OCI-M1 (cell line): ENCODE results near the gene CD99L2.
"Not testable (repeated sequence)": the region's sequence is repeated elsewhere in the genome, so short reads cannot be mapped to it uniquely, and the experiment has no call there.

Experiments used
- DNase-seq: peaks from one replicate; lab custom pipeline; 2025; lab: John Stamatoyannopoulos, UW

CD99L2 gene

DNA sequence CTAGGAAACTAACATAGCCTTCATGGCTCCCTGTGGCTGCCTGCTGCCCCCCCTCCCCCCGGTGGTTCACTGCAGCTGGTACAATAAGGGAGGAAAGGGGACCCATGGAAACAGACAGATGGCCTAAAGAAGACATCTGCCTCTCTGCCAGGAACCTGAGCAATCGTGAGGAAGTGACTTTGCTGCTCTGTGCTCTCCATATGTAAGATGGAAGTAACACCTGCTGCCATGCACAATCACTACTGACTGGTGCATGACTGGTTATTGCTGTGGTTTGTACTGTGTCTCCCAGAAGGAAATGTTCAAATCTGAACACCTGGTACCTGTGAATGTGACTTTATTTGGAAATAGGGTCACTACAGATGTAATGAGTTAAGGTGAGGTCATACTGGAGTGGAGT is 43.6 kb downstream of the CD99L2 start:
- DNase-seq: no peak

DNA sequence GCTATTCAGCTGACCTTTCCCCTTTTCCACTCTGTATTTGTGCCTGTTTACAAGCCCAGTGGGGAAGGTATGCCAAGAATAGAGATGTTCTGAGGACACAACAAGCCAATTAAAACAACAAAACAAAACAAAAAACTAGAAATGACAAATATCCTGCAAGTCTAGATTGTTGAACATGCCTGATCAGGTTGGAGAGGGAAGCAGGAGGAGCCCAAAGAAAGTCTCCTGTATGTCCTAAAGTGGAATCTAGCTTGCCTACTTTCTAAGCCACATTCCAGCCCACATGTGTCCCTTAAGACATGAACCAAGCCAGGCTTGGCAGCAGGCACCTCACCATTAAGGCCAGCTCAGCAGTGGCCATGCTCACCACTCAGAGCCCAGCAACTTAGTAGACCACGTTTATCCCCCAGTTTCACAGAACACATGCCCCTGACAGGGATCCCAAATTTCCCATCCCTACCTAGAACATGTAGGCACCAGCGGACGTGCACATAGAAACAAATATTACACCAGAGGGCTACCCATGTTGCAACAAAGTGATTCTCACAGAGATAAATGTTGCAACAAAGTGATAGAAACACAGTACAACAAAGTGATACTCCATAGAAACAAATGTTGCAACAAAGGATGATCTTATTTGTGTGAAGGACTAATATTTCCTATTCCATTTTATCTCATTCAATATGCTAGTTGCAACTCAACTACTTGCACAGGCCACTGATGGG is 48.3 kb downstream of the CD99L2 start:
- no peak for DNase-seq

DNA sequence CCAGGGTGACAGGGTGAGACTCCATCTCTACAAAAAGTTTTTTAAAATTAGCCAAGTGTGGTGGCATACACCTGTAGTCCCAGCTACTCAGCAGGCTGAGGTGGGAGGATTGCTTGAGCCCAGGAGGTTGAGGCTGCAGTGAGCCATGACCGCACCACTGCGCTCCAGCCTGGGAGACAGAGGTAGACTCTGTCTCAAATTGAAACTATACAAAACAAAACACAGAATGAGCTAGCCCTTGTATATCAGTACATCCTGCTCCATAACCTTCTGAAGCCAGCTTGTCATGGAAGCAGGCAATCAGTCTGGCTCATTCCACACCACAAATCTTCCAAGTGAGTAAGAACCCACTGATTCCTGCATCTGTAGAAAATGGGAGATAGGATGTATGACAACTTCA is 49.0 kb downstream of the CD99L2 start:
- no peak for DNase-seq

DNA sequence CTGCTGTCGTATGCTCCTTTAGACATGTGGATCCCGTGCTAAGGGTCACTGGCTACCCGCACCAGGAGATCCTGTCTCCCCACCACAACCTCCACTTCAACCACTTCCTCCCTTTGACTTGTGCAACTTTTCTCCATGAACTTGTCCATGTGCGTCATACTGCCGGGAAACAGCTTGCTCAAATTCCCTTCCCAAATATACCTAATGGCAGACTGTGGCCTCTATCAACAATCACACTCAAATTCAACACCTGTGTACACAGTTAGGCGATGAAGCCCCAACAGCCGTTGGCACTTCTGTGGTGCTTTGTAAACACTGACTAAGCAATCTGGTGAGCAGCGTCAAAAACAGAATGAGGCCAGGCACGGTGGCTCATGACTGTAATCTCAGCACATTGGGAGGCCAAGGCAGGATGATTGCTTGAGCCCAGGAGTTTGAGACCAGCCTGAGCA is 49.5 kb downstream of the CD99L2 start:
- DNase-seq: peak; percentile 84

DNA sequence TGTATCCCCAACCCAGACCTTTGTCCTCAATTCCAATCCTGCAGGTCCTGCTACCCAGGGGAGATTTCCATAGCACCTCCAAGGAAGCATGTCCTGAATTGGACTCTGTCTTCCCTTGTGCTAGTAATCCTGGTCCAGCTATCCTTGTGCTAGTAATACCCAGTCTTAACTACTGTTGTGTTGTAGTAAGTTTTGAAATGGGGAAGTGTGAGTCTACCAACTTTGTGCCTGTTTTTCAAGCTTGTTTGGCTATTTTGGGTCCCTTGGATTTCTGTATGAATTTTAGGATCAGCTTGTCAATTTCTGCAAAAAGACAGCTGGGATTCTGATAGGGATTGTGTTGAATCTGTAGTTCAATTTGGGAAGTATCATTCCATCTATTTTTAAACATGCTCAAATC is 51.4 kb downstream of the CD99L2 start:
- no peak for DNase-seq

DNA sequence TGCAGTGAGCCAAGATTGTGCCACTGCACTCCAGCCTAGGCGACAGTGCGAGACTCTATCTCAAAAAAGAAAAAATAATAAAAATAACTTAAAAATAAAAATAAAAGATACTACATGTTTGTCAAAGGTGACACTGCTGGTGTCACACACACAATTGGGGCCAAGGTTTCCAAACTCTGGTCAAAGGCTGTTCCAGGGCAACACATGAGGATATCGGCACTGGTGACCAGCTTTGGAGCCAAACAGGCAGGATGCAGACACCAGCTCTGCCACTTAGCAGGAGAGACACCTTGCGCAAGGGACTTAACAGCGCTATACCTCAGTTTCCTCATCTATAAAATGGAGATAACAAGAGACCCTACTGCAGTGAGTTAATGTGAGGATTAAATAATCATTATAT is 52.3 kb downstream of the CD99L2 start:
- no peak for DNase-seq

DNA sequence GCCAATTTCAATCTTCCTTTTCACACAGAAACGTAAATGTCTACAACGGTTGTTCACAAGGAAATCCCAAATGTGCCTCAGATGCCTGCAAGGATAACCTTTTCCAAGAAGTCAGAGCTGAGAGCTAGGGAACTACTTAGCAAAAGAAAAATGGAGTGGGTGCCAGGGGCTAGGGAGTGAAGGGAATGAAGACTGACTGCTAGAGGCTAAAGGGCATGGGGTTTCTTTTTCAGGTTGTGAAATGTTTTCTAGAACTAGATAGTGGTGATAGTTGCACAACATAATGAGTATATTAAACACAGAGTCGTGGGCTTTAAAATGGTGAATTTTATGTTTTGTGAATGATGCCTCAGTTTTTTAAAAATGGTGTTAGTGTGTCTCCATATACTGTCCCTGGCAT is 53.4 kb downstream of the CD99L2 start:
- peak; percentile 19 for DNase-seq

DNA sequence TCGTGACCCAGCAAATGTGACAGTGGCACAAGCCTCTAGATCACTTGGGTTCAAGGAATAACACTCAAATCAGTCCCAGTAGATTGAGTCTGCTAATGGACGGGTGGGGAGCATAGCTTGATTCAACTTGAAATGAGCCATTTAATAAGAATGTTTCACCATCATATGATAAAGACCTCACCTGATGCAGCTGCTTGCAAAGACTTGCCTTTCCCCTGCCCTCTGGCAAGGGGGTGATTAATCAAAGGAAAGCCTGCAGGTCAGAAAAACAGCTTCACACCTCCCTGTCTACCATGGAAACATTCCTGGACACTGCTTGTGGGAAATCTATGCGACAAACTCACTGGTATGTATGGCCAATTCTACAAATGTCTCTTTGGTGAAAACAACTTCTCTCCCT is 54.5 kb downstream of the CD99L2 start:
- DNase-seq: no peak

DNA sequence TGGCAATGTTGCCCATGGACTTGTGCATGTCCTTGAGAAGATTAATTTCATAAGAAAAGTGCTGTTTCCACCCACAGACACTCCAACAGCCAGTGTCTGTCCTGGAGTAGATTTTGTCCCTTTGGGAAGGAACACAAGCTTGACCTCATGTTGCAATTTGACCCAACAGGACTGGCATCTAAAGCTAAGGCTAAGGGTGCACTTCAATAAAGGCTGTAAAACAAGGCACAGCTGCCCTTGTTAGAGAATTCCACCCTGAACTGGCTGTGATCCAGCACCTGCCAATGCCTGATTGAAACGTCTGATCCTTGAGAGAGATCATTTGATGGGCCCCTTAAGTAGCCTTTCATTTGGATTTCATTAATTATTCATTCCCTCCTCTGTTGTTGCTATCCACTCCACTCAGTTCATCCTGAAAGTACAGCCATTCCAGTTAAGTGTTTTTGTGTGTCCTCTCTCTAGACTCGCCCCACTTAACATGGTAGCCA is 56.2 kb downstream of the CD99L2 start:
- no peak for DNase-seq

DNA sequence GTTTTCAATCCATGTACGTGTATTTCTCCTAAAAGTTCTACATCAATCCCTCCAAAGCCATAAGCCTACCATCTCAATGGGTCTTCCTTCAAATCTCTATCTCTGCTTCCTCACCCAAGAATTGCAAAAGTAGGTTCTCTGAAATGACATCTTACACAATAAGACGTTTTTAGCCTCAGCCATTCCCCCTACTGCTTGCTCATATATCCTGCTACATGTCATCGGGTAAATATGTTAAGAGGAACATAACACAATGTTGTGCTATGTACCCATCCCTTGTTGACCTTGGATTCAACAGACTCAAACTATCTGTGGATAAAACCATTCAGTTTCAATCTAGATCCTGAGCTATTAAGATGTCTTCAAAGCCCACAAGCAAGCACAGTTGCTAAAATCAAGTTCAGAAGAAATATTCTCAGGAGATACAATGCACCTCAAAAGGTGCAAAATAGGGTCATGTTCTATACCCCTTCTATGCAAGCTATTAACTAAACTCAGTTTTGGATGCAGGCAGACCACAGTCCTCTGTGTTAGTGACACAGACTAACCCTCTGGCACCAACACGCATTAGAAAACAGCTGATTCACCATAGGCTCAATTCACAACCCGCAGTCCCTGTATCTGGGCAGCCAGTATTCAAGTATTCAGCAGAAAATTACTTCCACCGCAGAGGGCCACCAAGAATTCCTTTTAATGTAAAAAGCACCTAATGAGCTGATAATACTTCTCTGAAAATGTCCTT is 56.8 kb downstream of the CD99L2 start:
- peak; percentile 51 for DNase-seq

DNA sequence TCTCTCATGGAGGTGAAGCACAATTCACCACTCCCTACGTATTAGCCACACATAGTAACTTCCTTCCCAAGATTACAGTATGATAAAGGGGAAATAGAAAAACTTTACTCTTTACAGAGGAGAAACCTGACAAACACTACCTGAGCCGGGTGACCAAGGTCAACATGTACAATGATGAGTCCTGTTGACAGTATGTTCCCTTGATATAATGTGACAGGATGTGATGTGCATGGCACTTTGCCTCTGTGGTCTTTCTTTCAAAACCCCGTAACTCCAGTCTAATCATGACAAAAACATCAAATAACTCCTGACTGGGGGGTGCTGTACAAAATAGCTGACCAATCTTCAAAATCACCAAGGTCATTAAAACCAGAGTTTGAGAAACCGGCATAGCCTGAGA is 60.6 kb downstream of the CD99L2 start:
- DNase-seq: no peak

DNA sequence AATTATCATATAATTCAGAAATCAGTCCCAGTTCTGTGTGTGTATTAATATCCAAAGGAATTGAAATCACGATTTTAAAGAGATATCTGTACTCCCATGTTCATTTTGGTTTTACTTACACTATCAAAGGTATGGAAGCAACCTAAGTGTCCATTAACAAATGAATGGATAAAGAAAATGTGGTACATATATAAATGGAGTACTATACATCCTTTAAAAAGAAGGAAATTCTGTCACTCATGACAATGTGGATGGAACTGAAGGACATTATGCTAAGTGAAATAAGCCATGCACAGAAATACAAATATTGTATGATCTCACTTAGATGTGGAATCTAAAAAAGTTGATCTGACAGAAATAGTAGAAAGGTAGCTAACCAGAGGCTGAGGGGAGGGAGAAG is 63.8 kb downstream of the CD99L2 start:
- no peak for DNase-seq

DNA sequence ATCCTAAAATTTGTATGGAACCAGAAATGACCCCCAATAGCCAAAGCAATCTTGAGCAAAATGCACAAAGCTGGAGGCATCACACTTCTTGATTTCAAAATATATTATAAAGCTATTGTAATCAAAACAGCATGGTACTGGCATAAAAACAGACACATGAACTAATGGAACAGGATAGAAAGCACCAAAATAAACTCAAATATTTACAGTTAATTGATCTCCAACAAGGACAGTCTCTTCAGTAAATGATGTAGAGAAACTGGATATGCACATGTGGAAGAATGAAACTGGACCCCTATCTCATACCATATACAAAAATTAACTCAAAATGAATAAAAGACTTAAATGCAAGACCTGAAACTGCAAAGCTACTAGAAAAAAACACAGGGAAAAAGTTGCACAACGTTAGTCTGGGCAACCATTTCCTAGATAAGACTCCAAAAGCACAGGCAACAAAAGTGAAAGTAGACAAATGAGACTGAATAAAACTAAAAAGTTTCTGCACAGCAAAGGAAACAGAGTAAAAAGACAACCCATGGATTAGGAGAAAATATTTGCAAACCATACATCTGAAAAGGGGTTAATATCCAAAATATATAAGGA is 64.9 kb downstream of the CD99L2 start:
- peak; percentile 69 for DNase-seq

DNA sequence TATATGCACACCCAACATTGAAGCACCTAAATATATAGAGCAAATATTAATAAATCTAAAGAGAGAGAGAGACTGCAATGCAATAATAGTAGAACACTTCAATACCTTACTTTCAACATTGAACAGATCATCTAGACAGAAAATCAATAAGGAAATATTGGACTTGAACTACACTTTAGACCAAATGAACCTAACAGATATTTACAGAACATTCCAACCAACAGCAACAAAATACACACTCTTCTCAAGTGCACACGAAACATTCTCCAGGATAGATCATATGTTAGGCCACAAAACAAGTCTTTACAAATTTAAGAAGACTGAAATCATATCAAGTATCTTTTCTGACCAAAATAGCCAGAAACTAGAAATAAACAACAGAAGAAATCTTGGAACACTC is 66.6 kb downstream of the CD99L2 start:
- DNase-seq: no peak

DNA sequence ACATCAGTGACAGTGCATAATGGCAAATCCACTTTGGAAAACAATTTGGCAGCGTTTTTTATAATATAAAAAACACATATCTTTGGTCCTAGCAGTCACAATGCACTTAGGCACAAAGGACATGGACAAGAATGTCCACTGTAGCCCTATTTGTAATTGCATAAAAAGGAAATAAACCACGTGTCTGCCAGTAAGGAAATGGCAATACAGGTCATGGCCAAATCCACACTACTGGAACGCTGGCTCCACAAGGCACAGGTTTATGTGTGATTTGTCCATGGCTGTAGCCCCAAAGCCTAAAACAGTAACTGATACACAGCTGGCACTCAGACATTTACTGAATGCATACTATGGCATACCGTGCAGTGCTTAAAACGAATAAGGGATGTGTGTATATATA is 69.7 kb downstream of the CD99L2 start:
- DNase-seq: no peak

DNA sequence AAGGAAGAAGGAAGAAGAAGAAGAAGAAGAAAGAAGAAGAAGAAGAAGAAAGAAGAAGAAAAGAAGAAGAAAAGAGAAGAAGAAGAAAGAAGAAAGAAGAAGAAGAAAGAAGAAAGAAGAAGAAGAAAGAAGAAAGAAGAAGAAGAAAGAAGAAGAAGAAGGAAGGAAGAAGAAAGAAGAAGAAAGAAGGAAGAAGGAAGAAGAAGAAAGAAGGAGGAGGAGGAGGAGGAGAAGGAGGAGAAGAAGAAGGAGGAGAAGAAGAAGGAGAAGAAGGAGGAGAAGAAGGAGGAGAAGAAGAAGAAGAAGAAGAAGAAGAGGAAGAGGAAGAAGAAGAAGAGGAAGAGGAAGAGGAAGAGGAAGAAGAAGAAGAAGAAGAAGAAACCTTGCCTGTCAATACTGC is 74.1 kb downstream of the CD99L2 start:
- not testable (repeated sequence) for DNase-seq

DNA sequence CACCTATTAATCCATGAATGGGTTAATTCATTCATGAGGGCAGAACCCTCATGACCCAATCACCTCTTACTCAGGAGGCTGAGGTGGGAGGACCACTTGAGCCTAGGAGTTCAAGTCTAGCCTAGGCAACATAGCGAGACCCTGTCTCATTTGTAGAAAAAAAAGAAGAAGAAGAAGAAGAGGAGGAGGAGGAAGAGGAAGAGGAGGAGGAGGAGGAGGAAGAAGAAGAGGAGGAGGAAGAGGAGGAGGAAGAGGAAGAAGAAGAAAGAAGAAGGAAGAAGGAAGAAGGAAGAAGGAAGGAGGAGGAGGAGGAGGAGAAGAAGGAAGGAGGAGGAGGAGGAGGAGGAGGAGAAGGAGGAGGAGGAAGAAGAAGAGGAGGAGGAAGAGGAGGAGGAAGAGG is 74.6 kb downstream of the CD99L2 start:
- not testable (repeated sequence) for DNase-seq

DNA sequence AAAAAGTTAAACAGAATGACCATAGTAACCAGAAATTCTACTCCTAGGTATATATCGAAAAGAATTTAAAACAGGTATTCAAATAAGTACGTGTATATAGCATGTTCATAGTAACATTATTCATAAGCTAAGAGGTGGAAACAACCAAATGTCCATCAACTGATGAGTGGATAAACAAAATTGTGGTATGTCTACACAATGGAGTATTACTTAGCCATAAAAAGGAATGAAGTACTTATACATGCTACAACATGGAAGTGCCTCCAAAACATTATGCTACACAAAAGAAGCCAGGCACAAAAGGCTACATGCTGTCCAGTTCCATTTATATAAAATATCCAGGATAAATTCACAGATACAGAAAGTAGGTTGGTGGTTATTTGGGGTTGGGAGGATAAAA is 76.5 kb downstream of the CD99L2 start:
- DNase-seq: no peak

DNA sequence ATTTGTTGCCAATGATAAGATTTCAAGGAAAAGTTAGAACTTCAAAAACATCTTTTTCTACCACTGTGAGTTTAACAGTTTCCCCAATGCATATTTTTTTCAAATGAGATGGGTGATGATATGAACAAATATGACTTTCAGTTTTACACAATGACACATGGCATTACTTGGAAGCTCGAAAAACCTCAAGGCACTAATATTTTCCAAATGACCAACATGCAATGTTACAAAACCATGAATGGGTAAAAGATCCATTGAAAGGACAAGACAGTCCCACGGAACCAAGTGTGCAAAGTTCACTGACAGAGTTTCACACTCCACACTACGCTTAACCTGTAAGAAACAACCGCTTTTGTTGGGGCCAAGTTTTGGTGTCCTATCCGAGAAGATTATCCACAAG is 84.5 kb downstream of the CD99L2 start:
- peak; percentile 16 for DNase-seq

DNA sequence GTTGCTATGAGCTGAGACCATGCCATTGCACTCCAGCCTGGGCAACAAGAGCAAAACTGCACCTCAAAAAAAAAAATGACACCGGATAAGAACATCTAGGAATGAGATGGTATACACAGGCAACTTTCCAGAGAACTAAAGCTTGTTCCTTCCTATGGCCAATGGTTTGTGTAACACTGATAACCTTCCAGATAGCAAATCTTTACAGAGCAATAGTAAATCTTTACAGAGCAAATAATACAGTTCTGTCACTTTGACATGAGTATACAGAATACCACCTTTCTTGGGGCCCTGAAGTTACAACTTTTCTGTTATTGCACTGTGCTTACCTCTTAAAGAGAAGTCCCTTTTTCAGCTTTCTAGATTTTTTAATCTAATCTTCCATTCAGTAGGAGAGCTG is 91.6 kb downstream of the CD99L2 start:
- no peak for DNase-seq

DNA sequence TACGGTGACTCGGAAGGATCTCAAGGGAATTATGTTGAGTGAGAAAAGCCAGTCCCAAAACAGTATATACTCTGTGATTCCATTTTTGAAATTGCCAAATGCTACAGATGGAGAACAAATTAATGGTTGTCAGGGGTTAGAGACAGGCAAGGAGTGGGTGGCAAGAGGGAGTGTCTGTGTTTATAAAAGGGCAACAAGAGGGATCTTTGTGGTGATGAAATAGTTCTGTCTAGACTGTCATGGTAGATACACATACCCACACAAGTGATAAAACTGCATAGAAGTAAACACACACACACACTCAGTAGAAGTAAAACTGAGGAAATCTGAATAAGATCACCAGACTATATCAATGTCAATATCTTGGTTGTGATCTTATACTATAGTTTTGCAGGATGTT is 92.7 kb downstream of the CD99L2 start:
- no peak for DNase-seq

DNA sequence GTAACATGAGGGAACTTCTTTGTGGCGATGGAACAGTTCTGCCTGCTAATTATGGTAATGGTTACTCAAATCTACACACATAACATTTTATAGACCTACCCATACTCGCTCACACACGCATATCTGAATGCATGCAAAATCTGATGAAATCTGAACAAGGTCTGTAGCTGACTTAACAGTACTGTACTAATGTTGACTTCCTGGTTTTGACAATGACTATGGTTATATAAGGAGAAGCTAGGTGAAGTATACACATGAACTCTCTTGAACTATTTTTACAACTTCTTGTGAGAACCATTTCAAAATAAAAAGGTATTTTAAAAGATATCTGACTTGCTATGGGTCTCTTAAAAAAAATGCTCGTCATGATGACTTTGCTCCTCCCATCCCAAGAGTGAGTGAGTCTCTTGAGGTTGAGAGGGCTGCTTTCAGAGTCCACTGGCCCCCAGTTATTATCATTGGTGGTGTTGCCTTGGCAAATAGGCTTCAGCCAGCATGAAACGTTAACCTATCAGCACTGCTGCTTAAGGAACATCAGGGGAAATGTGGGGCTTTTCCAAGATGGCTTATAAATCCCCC is 105.4 kb downstream of the CD99L2 start:
- no peak for DNase-seq

DNA sequence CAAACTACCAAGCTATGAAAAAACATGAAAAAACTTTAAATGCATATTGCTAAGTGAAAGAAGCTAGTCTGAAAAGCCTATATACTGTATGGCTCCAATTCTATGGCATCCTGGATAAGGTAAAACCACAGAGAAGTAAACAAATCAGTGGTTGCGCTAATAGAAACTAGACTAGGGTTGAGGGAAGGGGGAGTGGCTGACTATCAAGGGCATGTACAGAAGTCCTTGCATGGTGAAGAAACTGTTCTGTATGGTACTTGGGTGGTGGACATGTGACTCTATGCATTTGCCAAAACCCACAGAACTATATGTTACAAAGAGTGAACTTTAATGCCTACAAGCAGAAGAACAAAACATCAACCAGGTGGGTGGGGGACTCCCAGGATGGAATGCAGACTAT is 108.4 kb downstream of the CD99L2 start:
- DNase-seq: no peak
